Hematopoietic multipotent progenitor cell treated with erythropoietin and hydrocortisone succinate and interleukin-3 and kit ligand, for 15 days (in vitro differentiated cells): ENCODE results near the gene CAMK2D.

Experiments
- DNase-seq: peaks from one replicate; pipeline ENCODE4 v3.0.0-alpha.2; 2015; ENCODE audit warnings: low spot score

CAMK2D gene

GRCh38 chr4:113471146-113471860 lies 290.2 kb downstream of the CAMK2D start:
- no peak for DNase-seq

GRCh38 chr4:113469926-113470325 lies 291.6 kb downstream of the CAMK2D start:
- no peak for DNase-seq

GRCh38 chr4:113469023-113469390 lies 292.5 kb downstream of the CAMK2D start:
- no peak for DNase-seq

- no peak for DNase-seq
Observed at GRCh38 chr4:113468165-113469022, 293.1 kb downstream of the CAMK2D start.

GRCh38 chr4:113467581-113467980 lies 294.0 kb downstream of the CAMK2D start:
- no peak for DNase-seq

GRCh38 chr4:113462286-113462685 lies 299.3 kb downstream of the CAMK2D start:
- DNase-seq: no peak

GRCh38 chr4:113461281-113461680 lies 300.3 kb downstream of the CAMK2D start:
- DNase-seq: no peak

GRCh38 chr4:113457886-113458285 lies 303.7 kb downstream of the CAMK2D start:
- no peak for DNase-seq

GRCh38 chr4:113457121-113457520 lies 304.4 kb downstream of the CAMK2D start:
- no peak for DNase-seq

- no peak for DNase-seq
Observed at GRCh38 chr4:113455061-113455460, 306.5 kb downstream of the CAMK2D start.

- no peak for DNase-seq
Observed at GRCh38 chr4:113452868-113453620, 308.5 kb downstream of the CAMK2D start.

GRCh38 chr4:113452152-113452551 lies 309.4 kb downstream of the CAMK2D start:
- DNase-seq: no peak

- no peak for DNase-seq
Observed at GRCh38 chr4:113450295-113451080, 311.1 kb downstream of the CAMK2D start.

- DNase-seq: no peak
Observed at GRCh38 chr4:113449410-113449974, 312.0 kb downstream of the CAMK2D start.

GRCh38 chr4:113447769-113448168 lies 313.8 kb downstream of the CAMK2D start:
- DNase-seq: no peak

GRCh38 chr4:113447061-113447460 lies 314.5 kb downstream of the CAMK2D start:
- no peak for DNase-seq

GRCh38 chr4:113446019-113446418 lies 315.5 kb downstream of the CAMK2D start:
- no peak for DNase-seq

GRCh38 chr4:113445286-113445685 lies 316.3 kb downstream of the CAMK2D start:
- no peak for DNase-seq

GRCh38 chr4:113444386-113444785 lies 317.2 kb downstream of the CAMK2D start:
- DNase-seq: no peak

- no peak for DNase-seq
Observed at GRCh38 chr4:113442826-113443225, 318.7 kb downstream of the CAMK2D start.

- no peak for DNase-seq
Observed at GRCh38 chr4:113440371-113440770, 321.2 kb downstream of the CAMK2D start.

GRCh38 chr4:113438596-113438995 lies 322.9 kb downstream of the CAMK2D start:
- DNase-seq: no peak
